GM12878 (cell line): ENCODE data around the gene NTM. TPM values are rescaled to one million over a fixed set of nuclear protein-coding genes. Genes with fewer than 3 reads are reported as not detected.

Experiments used
- ATAC-seq: fragments of 200-7000 bp; cut with Tn5 transposase; 3 replicates; pipeline ENCODE4 v1.9.1; 2020; ENCODE audit warnings: mild to moderate bottlenecking, moderate library complexity
- BruUV-seq: library from RNA; stranded (reverse); fragments of 400-500 nt; replicated peaks from 2 replicates; lab custom pipeline; 2021; lab: Mats Ljungman, UMichigan
- CTCF ChIA-PET: fragments of 300-600 bp; sonication (Branson Sonifier 250); formaldehyde crosslinking; extraction: SDS; loops from one replicate; lab custom pipeline; 2021; ENCODE audit warnings: inconsistent platforms; lab: Yijun Ruan, JAX
- POLR2A ChIA-PET: fragments of 350-600 bp; formaldehyde crosslinking; extraction: SDS; loops from one replicate; lab custom pipeline; 2021; ENCODE audit warnings: inconsistent platforms; lab: Charles Lee
- RAD21 ChIA-PET: fragments of 300-600 bp; sonication (Branson Sonifier 250); formaldehyde crosslinking; loops from one replicate; lab custom pipeline; 2023; ENCODE audit warnings: antibody characterized with exemption; ENCODE audit not compliant: unreplicated experiment; lab: Charles Lee
- SMC1A ChIA-PET: fragments of 300-600 bp; sonication (Branson Sonifier 250); formaldehyde crosslinking; loops from one replicate; lab custom pipeline; 2023; ENCODE audit not compliant: unreplicated experiment, uncharacterized antibody; lab: Charles Lee
- DNase-seq: peaks from one replicate; pipeline ENCODE4 v3.0.0-alpha.2; 2011; ENCODE audit warnings: low read depth, low spot score
- FAIRE-seq: peaks from 3 replicates; lab custom pipeline; 2011; peaks lifted over from hg19 to GRCh38; lab: Jason Lieb, UNC
- H2AFZ ChIP-seq: 2 replicates; pipeline ENCODE4 v1.6.0; 2011; ENCODE audit warnings: low read depth, low read length, control low read depth; ENCODE audit not compliant: control insufficient read depth
- H3K27ac ChIP-seq: 2 replicates; pipeline ENCODE4 v1.5.1; 2011; ENCODE audit warnings: control low read depth; ENCODE audit not compliant: control insufficient read depth, insufficient read depth
- H3K27me3 ChIP-seq, 2 experiments: replicated peaks in 1 of 2; 2 replicates each; pipeline versions ENCODE4 v1.6.0 to v1.6.1; 2011; ENCODE audit warnings: low read length in 1 of 2; ENCODE audit not compliant: control insufficient read depth in 2 of 2, insufficient read depth in 2 of 2
- H3K36me3 ChIP-seq, 2 experiments: 2 replicates each; pipeline ENCODE4 v1.5.1; 2011; ENCODE audit warnings: low read length in 1 of 2; ENCODE audit not compliant: control insufficient read depth in 2 of 2, insufficient read depth in 2 of 2
- H3K4me1 ChIP-seq: 2 replicates; pipeline ENCODE4 v1.6.1; 2011; ENCODE audit warnings: mild to moderate bottlenecking, low read length, moderate library complexity, mixed read lengths; ENCODE audit not compliant: control insufficient read depth, insufficient read depth
- H3K4me2 ChIP-seq: 2 replicates; pipeline ENCODE4 v1.6.0; 2011; ENCODE audit warnings: control low read depth; ENCODE audit not compliant: control insufficient read depth, insufficient read depth
- H3K4me3 ChIP-seq: fragments of 200-600 bp; sonication (generic); 2 replicates; pipeline ENCODE4 v1.5.1; 2016
- H3K79me2 ChIP-seq: 2 replicates; pipeline ENCODE4 v1.6.0; 2011; ENCODE audit warnings: low read length; ENCODE audit not compliant: control insufficient read depth, insufficient read depth
- H3K9ac ChIP-seq: 2 replicates; pipeline ENCODE4 v1.8.0; 2011; ENCODE audit warnings: low read length, control low read depth, mixed read lengths; ENCODE audit not compliant: control insufficient read depth, insufficient read depth
- H3K9me3 ChIP-seq: replicated peaks from 3 replicates; pipeline ENCODE4 v1.5.1; 2011; ENCODE audit warnings: mild to moderate bottlenecking, low read length; ENCODE audit not compliant: control insufficient read depth, insufficient read depth
- H4K20me1 ChIP-seq: 2 replicates; pipeline ENCODE4 v1.6.0; 2011; ENCODE audit not compliant: control insufficient read depth, insufficient read depth
- DPF2 ChIP-seq: fragments of 450-650 bp; IDR thresholded peaks from 2 replicates; pipeline ENCODE4 v1.6.1; 2017; ENCODE audit warnings: mild to moderate bottlenecking
- EP300 ChIP-seq, 2 experiments: fragments of 150-350 bp in 1 of 2; IDR thresholded peaks; 2 replicates each; pipeline ENCODE4 v1.6.1; 2011 to 2012; ENCODE audit warnings: low read depth in 2 of 2, low read length in 2 of 2, borderline replicate concordance in 1 of 2, improper control_type of control experiment in 1 of 2, inconsistent platforms in 1 of 2; ENCODE audit not compliant: control insufficient read depth in 1 of 2
- GABPA ChIP-seq: IDR thresholded peaks from 2 replicates; pipeline ENCODE4 v1.6.1; 2014; ENCODE audit warnings: antibody characterized with exemption, low read depth, mild to moderate bottlenecking, inconsistent platforms
- GATAD2B ChIP-seq: fragments of 450-650 bp; conservative IDR thresholded peaks from 2 replicates; pipeline ENCODE4 v1.6.1; 2017; ENCODE audit warnings: low read depth, mild to moderate bottlenecking, moderate library complexity
- HSF1 ChIP-seq: fragments of 150-350 bp; IDR thresholded peaks from 2 replicates; pipeline ENCODE4 v1.6.1; 2014; ENCODE audit warnings: mild to moderate bottlenecking, low read depth, low read length
- IRF4 ChIP-seq: IDR thresholded peaks from 2 replicates; pipeline ENCODE4 v1.6.1; 2011; ENCODE audit warnings: low read depth, low read length
- MTA3 ChIP-seq: IDR thresholded peaks from 2 replicates; pipeline ENCODE4 v1.6.1; 2012; ENCODE audit warnings: low read length, inconsistent platforms, borderline replicate concordance
- SREBF2 ChIP-seq: IDR thresholded peaks from 2 replicates; pipeline ENCODE4 v1.6.1; 2012; ENCODE audit warnings: mild to moderate bottlenecking, low read length
- USF1 ChIP-seq: IDR thresholded peaks from 2 replicates; pipeline ENCODE4 v1.6.1; 2011; ENCODE audit warnings: borderline replicate concordance, low read depth, mild to moderate bottlenecking, moderate library complexity, mixed read lengths, low read length; ENCODE audit not compliant: insufficient read depth; ENCODE audit errors: extremely low read length
- ZBTB33 ChIP-seq: fragments of 450-650 bp; IDR thresholded peaks from 2 replicates; pipeline ENCODE4 v1.6.1; 2017; ENCODE audit warnings: mild to moderate bottlenecking
- WGBS: methylation state at CpG from one replicate; pipeline ENCODE4 v1.1.6; 2016; ENCODE audit warnings: low lambda C conversion rate; ENCODE audit not compliant: insufficient replicate concordance, insufficient coverage; ENCODE audit errors: missing lambda C conversion rate; 5-methylcytosine and 5-hydroxymethylcytosine counted together
- in situ Hi-C: fragments of 300-500 bp; cut with MboI; formaldehyde crosslinking; loops from 9 replicates; pipeline ENCODE4 v1.14.3; 2018; ENCODE audit warnings: mixed read lengths
- intact Hi-C: fragments of 100-400 bp; cut with micrococcal nuclease; formaldehyde crosslinking; loops from one replicate; pipeline ENCODE4 v1.14.2; 2022; ENCODE audit not compliant: unreplicated experiment
- polyA plus RNA-seq, 11 experiments: library from polyadenylated mRNA; depleted of rRNA in 4 of 11; unstranded in 6 of 11; stranded (reverse) in 5 of 11; fragments of >200 nt; fragmentation: Nextera tagmentation in 4 of 11; fragmentation: Illumina TruSeq in 1 of 11; extraction: Ambion mirVana in 4 of 11; extraction: Trizol in 1 of 11; gene quantifications; 1 replicate in 1 of 11; 2 replicates in 10 of 11; pipeline versions ENCODE4 v1.2.1 to v1.2.3, GENCODE V29; 2011 to 2016; ENCODE audit warnings: inconsistent platforms in 2 of 11, missing spikeins in 2 of 11, low read depth in 1 of 11
- total RNA-seq, 4 experiments: library from RNA; depleted of rRNA in 3 of 4; stranded (reverse); fragments of >200 nt in 3 of 4; fragmentation: Illumina TruSeq in 1 of 4; extraction: Trizol in 1 of 4; gene quantifications; 2 replicates each; pipeline versions ENCODE4 v1.2.1 to v1.2.3, GENCODE V29; 2013 to 2021

Gene NTM
- total and polyA plus RNA-seq, 10 of the 15 experiments (the other 5 are each of a cell fraction or from before 2014, with no cell fraction given): not detected

GRCh38 chr11:131864228-131864627 lies 493.8 kb downstream of the NTM start:
- Histone ChIP-seq H3K79me2 (no peaks in the 10 kb centered on the region), H4K20me1 (no peaks in the 10 kb centered on the region), H2AFZ (no peak overlapping the region), H3K9ac (no peak overlapping the region), H3K9me3 (no peaks in the 10 kb centered on the region), H3K27me3 (peaks cover 0 to 3% of the 10 kb centered on the region in 2 experiments; a peak in 2 of 4 replicates), H3K36me3 (no peaks in the 10 kb centered on the region), H3K4me2 (no peak overlapping the region), H3K27ac (no peak overlapping the region), H3K4me1 (no peaks in the 10 kb centered on the region; the same call in 1 of the 2 replicates), H3K4me3 (no peak overlapping the region)
- POLR2A ChIA-PET: no interaction called here
- RAD21 ChIA-PET: no interaction called here
- WGBS: 8% methylated on average over 5 of the region's 5 CpGs
- ATAC-seq (no peak), DNase-seq (no peak), FAIRE-seq (no peak)
- intact Hi-C loops (loop anchor here (10.0 kb wide), 1 partner anchor 291 kb away; no protein-coding TSS in a partner anchor), in situ Hi-C loops (no loop called here)
- CTCF ChIA-PET: interaction anchor here (0.9 kb wide), 1 partner anchor 263 kb away, joined by 4 read pairs; no protein-coding TSS in a partner anchor
- no TSS peak for BruUV-seq
- SMC1A ChIA-PET: interaction anchor here (0.6 to 1.2 kb wide), 2 partner anchors 50 to 263 kb away, joined by 3 read pairs; no protein-coding TSS in a partner anchor
- no peak for TF ChIP-seq HSF1
- TF ChIP-seq SREBF2: no peak
- TF ChIP-seq MTA3: no peak
- no peak for TF ChIP-seq EP300 (IDR thresholded peaks at IDR 0.05; ENCODE audit: borderline replicate concordance in 1 of 2, control insufficient read depth in 1 of 2, low read depth in 2 of 2, low read length in 2 of 2)
- TF ChIP-seq GABPA: no peak
- TF ChIP-seq USF1: no peak
- no peak for TF ChIP-seq ZBTB33
- no peak for TF ChIP-seq GATAD2B
- no peak for TF ChIP-seq DPF2
- no peak for TF ChIP-seq IRF4
